Vagina (tissue), 2 donors: Measurements from ENCODE around the gene ALS2CL.

Experiments
- POLR2A ChIP-seq, 2 donors: fragments of 450-650 bp; IDR thresholded peaks; one replicate each; pipeline ENCODE4 v1.6.1; 2017; ENCODE audit warnings: antibody characterized with exemption in 2 of 2, mild to moderate bottlenecking in 2 of 2, moderate library complexity in 2 of 2
- TF ChIP-seq, protein P1 (sequence below), 3 experiments: fragments of 450-650 bp in 2 of 3; fragments of 200-600 bp in 1 of 3; sonication (generic) in 1 of 3; IDR thresholded peaks; one replicate each; pipeline ENCODE4 v1.5.1; 2017 to 2019; ENCODE audit warnings: antibody characterized with exemption in 3 of 3, mild to moderate bottlenecking in 2 of 3, moderate library complexity in 2 of 3

GRCh38 chr3:46665763-46666452 lies 27.6 kb downstream of the ALS2CL start:
- no peak for TF ChIP-seq POLR2A (IDR thresholded peaks at IDR 0.05)
- TF ChIP-seq, protein P1, sequence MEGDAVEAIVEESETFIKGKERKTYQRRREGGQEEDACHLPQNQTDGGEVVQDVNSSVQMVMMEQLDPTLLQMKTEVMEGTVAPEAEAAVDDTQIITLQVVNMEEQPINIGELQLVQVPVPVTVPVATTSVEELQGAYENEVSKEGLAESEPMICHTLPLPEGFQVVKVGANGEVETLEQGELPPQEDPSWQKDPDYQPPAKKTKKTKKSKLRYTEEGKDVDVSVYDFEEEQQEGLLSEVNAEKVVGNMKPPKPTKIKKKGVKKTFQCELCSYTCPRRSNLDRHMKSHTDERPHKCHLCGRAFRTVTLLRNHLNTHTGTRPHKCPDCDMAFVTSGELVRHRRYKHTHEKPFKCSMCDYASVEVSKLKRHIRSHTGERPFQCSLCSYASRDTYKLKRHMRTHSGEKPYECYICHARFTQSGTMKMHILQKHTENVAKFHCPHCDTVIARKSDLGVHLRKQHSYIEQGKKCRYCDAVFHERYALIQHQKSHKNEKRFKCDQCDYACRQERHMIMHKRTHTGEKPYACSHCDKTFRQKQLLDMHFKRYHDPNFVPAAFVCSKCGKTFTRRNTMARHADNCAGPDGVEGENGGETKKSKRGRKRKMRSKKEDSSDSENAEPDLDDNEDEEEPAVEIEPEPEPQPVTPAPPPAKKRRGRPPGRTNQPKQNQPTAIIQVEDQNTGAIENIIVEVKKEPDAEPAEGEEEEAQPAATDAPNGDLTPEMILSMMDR (IDR thresholded peaks at IDR 0.05) = no peak
